H1 (cell line): Measurements from ENCODE around the gene ZSWIM6. TPM values are rescaled to one million over a fixed set of nuclear protein-coding genes. Genes with fewer than 3 reads are reported as not detected.

Experiments used
- CTCF ChIA-PET: fragments of 300-600 bp; sonication (Branson Sonifier 250); formaldehyde crosslinking; loops from one replicate; lab custom pipeline; 2021; ENCODE audit not compliant: partially characterized antibody; lab: Charles Lee
- POLR2A ChIA-PET: fragments of 300-600 bp; sonication (Branson Sonifier 250); formaldehyde crosslinking; loops from one replicate; lab custom pipeline; 2021; ENCODE audit warnings: inconsistent platforms; ENCODE audit not compliant: partially characterized antibody; lab: Charles Lee
- DNase-seq, 2 experiments: peaks; one replicate each; pipeline versions ENCODE4 v3.0.0 to v3.0.0-alpha.2; 2010 to 2022; ENCODE audit warnings: low spot score in 2 of 2, low read depth in 1 of 2, mixed read lengths in 1 of 2
- FAIRE-seq: peaks from 2 replicates; lab custom pipeline; 2011; peaks lifted over from hg19 to GRCh38; lab: Jason Lieb, UNC
- H2AFZ ChIP-seq: 2 replicates; pipeline ENCODE4 v1.8.1; 2012; ENCODE audit warnings: low read length, inconsistent platforms
- H2AK5ac ChIP-seq: 2 replicates; pipeline ENCODE4 v1.6.1; 2013; ENCODE audit warnings: low read depth, low read length
- H2BK120ac ChIP-seq: replicated peaks from 2 replicates; pipeline ENCODE3; 2013; ENCODE audit warnings: low read depth, low read length, inconsistent platforms
- H2BK12ac ChIP-seq: 2 replicates; pipeline ENCODE4 v1.6.1; 2013; ENCODE audit warnings: low read depth, low read length
- H2BK15ac ChIP-seq: 2 replicates; pipeline ENCODE4 v1.6.1; 2013; ENCODE audit warnings: low read length
- H2BK20ac ChIP-seq: 2 replicates; pipeline ENCODE4 v1.6.1; 2013; ENCODE audit warnings: low read length
- H2BK5ac ChIP-seq: 2 replicates; pipeline ENCODE4 v1.6.1; 2013; ENCODE audit warnings: low read depth, low read length
- H3K14ac ChIP-seq: 2 replicates; pipeline ENCODE4 v1.6.1; 2013; ENCODE audit warnings: inconsistent platforms; ENCODE audit not compliant: insufficient read length
- H3K18ac ChIP-seq: 2 replicates; pipeline ENCODE4 v1.6.1; 2013; ENCODE audit warnings: low read length; ENCODE audit errors: extremely low read depth
- H3K23ac ChIP-seq: 2 replicates; pipeline ENCODE4 v1.6.1; 2013; ENCODE audit warnings: inconsistent platforms; ENCODE audit not compliant: insufficient read length
- H3K23me2 ChIP-seq: 2 replicates; pipeline ENCODE4 v1.6.1; 2013; ENCODE audit warnings: low read depth, low read length
- H3K27ac ChIP-seq: 2 replicates; pipeline ENCODE4 v1.6.1; 2011; ENCODE audit warnings: low read depth, low read length, inconsistent platforms
- H3K27me3 ChIP-seq, 4 experiments: replicated peaks in 1 of 4; 1 replicate in 1 of 4; 2 replicates in 3 of 4; pipeline versions ENCODE4 v1.6.1 to v1.8.1; 2011 to 2013; ENCODE audit warnings: low read length in 3 of 4, mild to moderate bottlenecking in 3 of 4, inconsistent platforms in 2 of 4, mixed read lengths in 2 of 4, moderate library complexity in 1 of 4; ENCODE audit not compliant: control insufficient read depth in 3 of 4, insufficient read depth in 3 of 4; ENCODE audit errors: extremely low read depth in 1 of 4
- H3K36me3 ChIP-seq, 4 experiments: 2 replicates each; pipeline versions ENCODE4 v1.6.1 to v1.8.1; 2011 to 2013; ENCODE audit warnings: mild to moderate bottlenecking in 4 of 4, low read length in 3 of 4, moderate library complexity in 2 of 4, control low read depth in 1 of 4, inconsistent platforms in 1 of 4; ENCODE audit not compliant: insufficient read depth in 4 of 4, control insufficient read depth in 2 of 4
- H3K4ac ChIP-seq: replicated peaks from 2 replicates; pipeline ENCODE3; 2013; ENCODE audit warnings: low read length, low read depth, mixed read lengths, inconsistent platforms; ENCODE audit not compliant: insufficient read length
- H3K4me1 ChIP-seq, 4 experiments: replicated peaks in 1 of 4; 1 replicate in 1 of 4; 2 replicates in 3 of 4; pipeline versions ENCODE4 v1.6.1 to v1.8.1; 2011 to 2013; ENCODE audit warnings: low read length in 3 of 4, inconsistent platforms in 2 of 4, mixed read lengths in 1 of 4; ENCODE audit not compliant: insufficient read depth in 4 of 4, control insufficient read depth in 3 of 4
- H3K4me2 ChIP-seq, 2 experiments: 2 replicates each; pipeline versions ENCODE4 v1.6.1 to v1.8.1; 2011 to 2013; ENCODE audit warnings: low read depth in 2 of 2, low read length in 2 of 2, control low read depth in 1 of 2, inconsistent platforms in 1 of 2, mild to moderate bottlenecking in 1 of 2; ENCODE audit not compliant: insufficient read depth in 1 of 2
- H3K4me3 ChIP-seq, 4 experiments: fragments of 200-600, 300-600 bp in 1 of 4; sonication (generic), shearing (Covaris generic), sonication (Bioruptor Twin) in 1 of 4; 2 replicates each; pipeline versions ENCODE4 v1.5.1 to v1.8.1; 2011 to 2016; ENCODE audit warnings: low read length in 4 of 4, low read depth in 3 of 4, control low read depth in 2 of 4, inconsistent platforms in 2 of 4, mild to moderate bottlenecking in 2 of 4, mixed read lengths in 1 of 4, moderate library complexity in 1 of 4; ENCODE audit not compliant: insufficient read depth in 2 of 4; ENCODE audit errors: extremely low read depth in 1 of 4
- H3K56ac ChIP-seq: replicated peaks from 2 replicates; pipeline ENCODE3; 2013; ENCODE audit warnings: low read depth, mild to moderate bottlenecking, mixed read lengths, low read length, inconsistent platforms; ENCODE audit not compliant: insufficient read length
- H3K79me1 ChIP-seq: 2 replicates; pipeline ENCODE4 v1.6.1; 2013; ENCODE audit warnings: low read depth, low read length, control low read depth
- H3K79me2 ChIP-seq, 2 experiments: 2 replicates each; pipeline versions ENCODE4 v1.6.1 to v1.8.1; 2012 to 2013; ENCODE audit warnings: low read length in 2 of 2, mild to moderate bottlenecking in 2 of 2, inconsistent platforms in 1 of 2; ENCODE audit not compliant: insufficient read depth in 2 of 2, control insufficient read depth in 1 of 2
- H3K9ac ChIP-seq, 4 experiments: replicated peaks in 1 of 4; 1 replicate in 1 of 4; 2 replicates in 3 of 4; pipeline versions ENCODE4 v1.6.1 to v1.8.1; 2011 to 2013; ENCODE audit warnings: low read depth in 3 of 4, low read length in 3 of 4, control low read depth in 2 of 4, mild to moderate bottlenecking in 2 of 4, moderate library complexity in 2 of 4, inconsistent platforms in 1 of 4; ENCODE audit errors: extremely low read depth in 1 of 4
- H3K9me3 ChIP-seq, 2 experiments: 2 replicates each; pipeline versions ENCODE4 v1.6.1 to v1.8.1; 2012 to 2013; ENCODE audit warnings: mild to moderate bottlenecking in 2 of 2, moderate library complexity in 2 of 2, control low read depth in 1 of 2, inconsistent platforms in 1 of 2, low read depth in 1 of 2, low read length in 1 of 2, mixed read lengths in 1 of 2; ENCODE audit not compliant: insufficient read depth in 2 of 2
- H4K20me1 ChIP-seq, 2 experiments: replicated peaks in 1 of 2; 2 replicates each; pipeline versions ENCODE3 to v1.8.1; 2011 to 2013; ENCODE audit warnings: inconsistent platforms in 2 of 2, low read length in 2 of 2, mild to moderate bottlenecking in 1 of 2; ENCODE audit not compliant: insufficient read depth in 2 of 2, control insufficient read depth in 1 of 2
- H4K5ac ChIP-seq: 2 replicates; pipeline ENCODE4 v1.6.1; 2013; ENCODE audit warnings: low read length, low read depth, mixed read lengths, inconsistent platforms; ENCODE audit not compliant: insufficient read length
- H4K8ac ChIP-seq: 2 replicates; pipeline ENCODE4 v1.8.0; 2013; ENCODE audit warnings: mild to moderate bottlenecking, moderate library complexity, low read length, inconsistent platforms; ENCODE audit not compliant: insufficient read depth; ENCODE audit errors: extremely low read depth
- H4K91ac ChIP-seq: replicated peaks from 2 replicates; pipeline ENCODE3; 2013; ENCODE audit warnings: low read length, mixed read lengths, inconsistent platforms; ENCODE audit not compliant: insufficient read length
- EGR1 ChIP-seq: IDR thresholded peaks from 2 replicates; pipeline ENCODE4 v1.6.1; 2011; ENCODE audit warnings: low read depth, low read length, borderline replicate concordance
- WGBS, 2 experiments: shearing (Covaris generic) in 1 of 2; methylation state at CpG; one replicate each; pipeline versions ENCODE4 v1.1.6 to v1.1.7; 2013 to 2015; ENCODE audit warnings: low lambda C conversion rate in 2 of 2, mixed read lengths in 2 of 2, inconsistent platforms in 1 of 2, low coverage in 1 of 2, missing lambda C conversion rate in 1 of 2; ENCODE audit not compliant: insufficient replicate concordance in 2 of 2, insufficient coverage in 1 of 2, insufficient read length in 1 of 2; ENCODE audit errors: extremely low coverage in 1 of 2, missing lambda C conversion rate in 1 of 2; 5-methylcytosine and 5-hydroxymethylcytosine counted together
- polyA plus RNA-seq, 7 experiments: library from polyadenylated mRNA; depleted of rRNA in 3 of 7; stranded (reverse) in 5 of 7; unstranded in 2 of 7; fragments of >200 nt in 5 of 7; fragments of 200-250 nt in 2 of 7; gene quantifications; 1 replicate in 5 of 7; 2 replicates in 1 of 7; 4 replicates in 1 of 7; pipeline versions ENCODE4 v1.2.1 to v1.2.3, GENCODE V29; 2011 to 2013; ENCODE audit warnings: missing spikeins in 2 of 7, mixed read lengths in 2 of 7
- total RNA-seq: library from RNA; stranded (reverse); fragmentation: NEBNext Ultra II Directional; extraction: Animal tissue kit (Norgen Biotek cat#: 25700); gene quantifications from 2 replicates; pipeline ENCODE4 v1.2.1, GENCODE V29; 2021

The ZSWIM6 gene
- total and polyA plus RNA-seq, 2 of the 8 experiments (the other 6 are each of a cell fraction or from before 2014, with no cell fraction given), result 7.9 to 12.4 TPM

GRCh38 chr5:61351733-61352132 lies 19.7 kb downstream of the ZSWIM6 start:
- Histone ChIP-seq H3K14ac (no peak overlapping the region), H4K91ac (no peak overlapping the region), H3K23ac (no peak overlapping the region), H2AK5ac (no peak overlapping the region), H3K4ac (no peak overlapping the region), H2BK5ac (no peak overlapping the region), H3K4me2 (no peak overlapping the region), H4K20me1 (peaks cover 0 to 5% of the 10 kb centered on the region in 2 experiments), H3K36me3 (no peaks in the 10 kb centered on the region), H3K9ac (no peak overlapping the region), H3K27me3 (no peaks in the 10 kb centered on the region), H4K5ac (no peak overlapping the region), H3K18ac (no peak overlapping the region), H4K8ac (no peak overlapping the region), H3K4me3 (no peak overlapping the region), H3K27ac (no peak overlapping the region), H2BK20ac (no peak overlapping the region), H2BK12ac (no peak overlapping the region), H3K9me3 (no peaks in the 10 kb centered on the region; a peak in 1 of 4 replicates), H3K4me1 (no peaks in the 10 kb centered on the region), H3K23me2 (no peaks in the 10 kb centered on the region), H2BK15ac (no peak overlapping the region), H3K79me2 (peaks cover 0 to 81% of the 10 kb centered on the region in 2 experiments; a peak in 2 of 4 replicates), H3K56ac (no peak overlapping the region), H3K79me1 (peaks cover 5% of the 10 kb centered on the region; the same call in 1 of the 2 replicates), H2AFZ (no peak overlapping the region), H2BK120ac (no peak overlapping the region)
- TF ChIP-seq EGR1, result no peak
- CTCF ChIA-PET, result no interaction called here
- WGBS, 2 experiments, result 92% methylated on average over 2 of the region's 2 CpGs; no CpG with 5 or more reads in 1 of the 2 experiments
- POLR2A ChIA-PET, result no interaction called here
- no peak for FAIRE-seq
- no peak for DNase-seq
